Hepatocyte (in vitro differentiated cells): ENCODE data around the gene MACROD2. TPM values are rescaled to one million over a fixed set of nuclear protein-coding genes. Genes with fewer than 3 reads are reported as not detected.

Source experiments
- DNase-seq: peaks from one replicate; pipeline ENCODE4 v3.0.0-alpha.2; 2016; ENCODE audit warnings: low spot score
- H2AFZ ChIP-seq: fragments of 200-600 bp; sonication (generic); 2 replicates; pipeline ENCODE4 v1.6.0; 2016; ENCODE audit warnings: antibody characterized with exemption, mild to moderate bottlenecking
- H3K27ac ChIP-seq: fragments of 200-600 bp; sonication (generic); 2 replicates; pipeline ENCODE4 v1.5.1; 2016; ENCODE audit warnings: mild to moderate bottlenecking
- H3K27me3 ChIP-seq: fragments of 200-600 bp; sonication (generic); 2 replicates; pipeline ENCODE4 v1.6.1; 2016
- H3K36me3 ChIP-seq: fragments of 200-600 bp; sonication (generic); replicated peaks from 2 replicates; pipeline ENCODE4 v1.5.1; 2016; ENCODE audit warnings: low read depth; ENCODE audit not compliant: insufficient read depth
- H3K4me1 ChIP-seq: fragments of 200-600 bp; sonication (generic); 2 replicates; pipeline ENCODE4 v1.5.1; 2016; ENCODE audit warnings: mild to moderate bottlenecking, moderate library complexity; ENCODE audit not compliant: insufficient read depth
- H3K4me2 ChIP-seq: fragments of 200-600 bp; sonication (generic); 2 replicates; pipeline ENCODE4 v1.6.0; 2016
- H3K4me3 ChIP-seq: fragments of 200-600 bp; sonication (generic); 2 replicates; pipeline ENCODE4 v1.5.1; 2016; ENCODE audit warnings: mild to moderate bottlenecking
- H3K79me2 ChIP-seq: fragments of 200-600 bp; sonication (generic); 2 replicates; pipeline ENCODE4 v1.6.0; 2017; ENCODE audit warnings: mild to moderate bottlenecking
- H3K9me2 ChIP-seq: fragments of 200-600 bp; sonication (generic); replicated peaks from 2 replicates; pipeline ENCODE4 v1.6.0; 2017; ENCODE audit warnings: mild to moderate bottlenecking; ENCODE audit not compliant: insufficient read depth
- H3K9me3 ChIP-seq: fragments of 200-600 bp; sonication (generic); 2 replicates; pipeline ENCODE4 v1.5.1; 2016; ENCODE audit warnings: low read depth, mild to moderate bottlenecking
- H4K20me1 ChIP-seq: fragments of 200-600 bp; sonication (generic); 2 replicates; pipeline ENCODE4 v1.6.0; 2016; ENCODE audit warnings: mild to moderate bottlenecking; ENCODE audit not compliant: insufficient read depth, poor library complexity, severe bottlenecking
- CTCF ChIP-seq: fragments of 200-600 bp; sonication (generic); IDR thresholded peaks from 2 replicates; pipeline ENCODE4 v1.5.1; 2016; ENCODE audit warnings: antibody characterized with exemption, mild to moderate bottlenecking; ENCODE audit not compliant: poor library complexity
- EZH2 ChIP-seq: fragments of 200-600 bp; sonication (generic); IDR thresholded peaks from 2 replicates; pipeline ENCODE4 v1.6.1; 2016; ENCODE audit warnings: antibody characterized with exemption, mild to moderate bottlenecking, borderline replicate concordance
- EZH2phosphoT487 ChIP-seq: fragments of 200-600 bp; sonication (generic); IDR thresholded peaks from one replicate; pipeline ENCODE4 v1.6.1; 2018; ENCODE audit warnings: antibody characterized with exemption, mild to moderate bottlenecking, low read depth, moderate library complexity; ENCODE audit not compliant: unreplicated experiment, severe bottlenecking
- WGBS: methylation state at CpG from one replicate; pipeline ENCODE4 v1.1.6; 2016; ENCODE audit warnings: low lambda C conversion rate; ENCODE audit errors: missing lambda C conversion rate; 5-methylcytosine and 5-hydroxymethylcytosine counted together
- polyA plus RNA-seq: library from polyadenylated mRNA; unstranded; fragments of >200 nt; fragmentation: Nextera tagmentation; extraction: Ambion mirVana; gene quantifications from 2 replicates; pipeline ENCODE4 v1.2.1, GENCODE V29; 2016
- total RNA-seq: library from RNA; depleted of rRNA; stranded (reverse); fragments of >200 nt; gene quantifications from 2 replicates; pipeline ENCODE4 v1.2.3, GENCODE V29; 2014

Gene MACROD2
- total and polyA plus RNA-seq, 2 experiments from 2014 or later, result 2.4 to 3.1 TPM

- 56% methylated on average over 2 of the region's 2 CpGs for WGBS
- H3K9me3 ChIP-seq, result no peaks in the 10 kb centered on the region
- no peak overlapping the region for H2AFZ ChIP-seq
- H4K20me1 ChIP-seq, result no peaks in the 10 kb centered on the region
- H3K4me1 ChIP-seq, result no peaks in the 10 kb centered on the region
- no peaks in the 10 kb centered on the region for H3K79me2 ChIP-seq
- no peaks in the 10 kb centered on the region for H3K27me3 ChIP-seq
- peaks cover 5% of the 10 kb centered on the region for H3K9me2 ChIP-seq
- TF ChIP-seq CTCF (no peak), EZH2 (no peak), EZH2phosphoT487 (no peak)
- no peaks in the 10 kb centered on the region for H3K36me3 ChIP-seq
- H3K27ac ChIP-seq, result no peak overlapping the region
- H3K4me2 ChIP-seq, result no peak overlapping the region
- H3K4me3 ChIP-seq, result no peak overlapping the region
- DNase-seq, result no peak
Measured at GRCh38 chr20:14687313-14687712, 692.0 kb downstream of the MACROD2 start.

GRCh38 chr20:14688005-14688404, 692.7 kb downstream of the MACROD2 start:
- Histone ChIP-seq H3K36me3 (no peaks in the 10 kb centered on the region), H2AFZ (no peak overlapping the region), H3K27ac (no peak overlapping the region), H3K79me2 (no peaks in the 10 kb centered on the region), H3K9me2 (peaks cover 5% of the 10 kb centered on the region), H3K9me3 (no peaks in the 10 kb centered on the region), H4K20me1 (no peaks in the 10 kb centered on the region), H3K4me2 (no peak overlapping the region), H3K4me3 (no peak overlapping the region), H3K27me3 (no peaks in the 10 kb centered on the region), H3K4me1 (no peaks in the 10 kb centered on the region)
- DNase-seq, result no peak
- 62% methylated on average over 2 of the region's 2 CpGs for WGBS
- TF ChIP-seq EZH2 (no peak), EZH2phosphoT487 (no peak), CTCF (no peak)

GRCh38 chr20:14691994-14692393, 696.7 kb downstream of the MACROD2 start:
- WGBS, result 93% methylated on average over 3 of the region's 3 CpGs
- no peak overlapping the region for H3K27ac ChIP-seq
- H3K4me2 ChIP-seq, result no peak overlapping the region
- H3K9me2 ChIP-seq, result no peaks in the 10 kb centered on the region
- TF ChIP-seq CTCF, result no peak
- TF ChIP-seq EZH2, result no peak
- no peak for TF ChIP-seq EZH2phosphoT487
- H3K4me3 ChIP-seq, result no peak overlapping the region
- no peaks in the 10 kb centered on the region for H3K79me2 ChIP-seq
- DNase-seq, result no peak
- no peaks in the 10 kb centered on the region for H3K36me3 ChIP-seq
- no peaks in the 10 kb centered on the region for H3K4me1 ChIP-seq
- H2AFZ ChIP-seq, result no peak overlapping the region
- no peaks in the 10 kb centered on the region for H4K20me1 ChIP-seq
- H3K27me3 ChIP-seq, result no peaks in the 10 kb centered on the region
- H3K9me3 ChIP-seq, result no peaks in the 10 kb centered on the region

- H3K9me3 ChIP-seq, result no peaks in the 10 kb centered on the region
- peaks cover 24% of the 10 kb centered on the region for H3K4me1 ChIP-seq
- no peaks in the 10 kb centered on the region for H3K27me3 ChIP-seq
- no peak overlapping the region for H2AFZ ChIP-seq
- H3K4me3 ChIP-seq, result no peak overlapping the region
- no peaks in the 10 kb centered on the region for H3K36me3 ChIP-seq
- WGBS, result 53% methylated on average over 3 of the region's 3 CpGs
- H3K27ac ChIP-seq, result peak overlapping the region; percentile 27
- H3K4me2 ChIP-seq, result no peak overlapping the region
- H4K20me1 ChIP-seq, result no peaks in the 10 kb centered on the region
- no peaks in the 10 kb centered on the region for H3K9me2 ChIP-seq
- no peak for DNase-seq
- H3K79me2 ChIP-seq, result no peaks in the 10 kb centered on the region
- TF ChIP-seq EZH2phosphoT487 (no peak), EZH2 (no peak), CTCF (no peak)
Measured at GRCh38 chr20:14696478-14696877, 701.2 kb downstream of the MACROD2 start.
